Endothelial cell of umbilical vein (primary cell): ENCODE results near the gene TMEM51.

Source experiments
- CTCF ChIP-seq, 2 donors: IDR thresholded peaks; 1 replicate in 1 of 2; 2 replicates in 1 of 2; pipeline ENCODE4 v1.5.1; 2011; ENCODE audit warnings: low read length in 2 of 2, mild to moderate bottlenecking in 2 of 2, moderate library complexity in 2 of 2, control low read depth in 1 of 2, inconsistent platforms in 1 of 2, low read depth in 1 of 2; ENCODE audit not compliant: insufficient read depth in 1 of 2; ENCODE audit errors: extremely low read depth in 1 of 2
- EZH2 ChIP-seq: IDR thresholded peaks from 2 replicates; pipeline ENCODE4 v1.6.1; 2012; ENCODE audit warnings: borderline replicate concordance, low read depth, mild to moderate bottlenecking, moderate library complexity, low read length, inconsistent platforms; ENCODE audit not compliant: severe bottlenecking
- MYC ChIP-seq: IDR thresholded peaks from one replicate; pipeline ENCODE4 v1.6.1; 2011; ENCODE audit warnings: mild to moderate bottlenecking, low read depth, low read length
- POLR2A ChIP-seq: IDR thresholded peaks from 2 replicates; pipeline ENCODE4 v1.6.1; 2012; ENCODE audit warnings: low read depth, mild to moderate bottlenecking, control low read depth, low read length

GRCh38 chr1:15106608-15107007 is 46.9 kb upstream of the TMEM51 start:
- TF ChIP-seq EZH2 (no peak), CTCF (IDR thresholded peaks at IDR 0.05; ENCODE audit: extremely low read depth in 1 of 2, insufficient read depth in 1 of 2, low read depth in 1 of 2, low read length in 2 of 2) (no peak), POLR2A (no peak), MYC (no peak)
